Kidney epithelial cell (primary cell): ENCODE data around the gene METTL25. TPM values are rescaled to one million over a fixed set of nuclear protein-coding genes. Genes with fewer than 3 reads are reported as not detected.

Experiments
- DNase-seq: peaks from one replicate; pipeline ENCODE4 v3.0.0-alpha.2; 2010; ENCODE audit warnings: low read depth
- H3K27me3 ChIP-seq: 2 replicates; pipeline ENCODE4 v1.6.0; 2011; ENCODE audit warnings: low read length; ENCODE audit not compliant: control insufficient read depth, insufficient read depth
- H3K36me3 ChIP-seq: 2 replicates; pipeline ENCODE4 v1.5.1; 2011; ENCODE audit warnings: low read length; ENCODE audit not compliant: control insufficient read depth, insufficient read depth
- H3K4me3 ChIP-seq: 2 replicates; pipeline ENCODE4 v1.5.1; 2011; ENCODE audit warnings: low read depth, mild to moderate bottlenecking, control low read depth, low read length
- total RNA-seq: library from RNA; depleted of rRNA; stranded (reverse); fragments of >200 nt; gene quantifications from 2 replicates; pipeline ENCODE4 v1.2.3, GENCODE V29; 2015
- TF ChIP-seq, protein P1 (sequence below): IDR thresholded peaks from 2 replicates; pipeline ENCODE4 v1.5.1; 2011; ENCODE audit warnings: mild to moderate bottlenecking, moderate library complexity, low read length, control low read depth, inconsistent platforms; ENCODE audit not compliant: insufficient read depth, poor library complexity, severe bottlenecking

Gene METTL25
- total RNA-seq, 1 donor from 2014 or later, result 5.3 TPM

DNA sequence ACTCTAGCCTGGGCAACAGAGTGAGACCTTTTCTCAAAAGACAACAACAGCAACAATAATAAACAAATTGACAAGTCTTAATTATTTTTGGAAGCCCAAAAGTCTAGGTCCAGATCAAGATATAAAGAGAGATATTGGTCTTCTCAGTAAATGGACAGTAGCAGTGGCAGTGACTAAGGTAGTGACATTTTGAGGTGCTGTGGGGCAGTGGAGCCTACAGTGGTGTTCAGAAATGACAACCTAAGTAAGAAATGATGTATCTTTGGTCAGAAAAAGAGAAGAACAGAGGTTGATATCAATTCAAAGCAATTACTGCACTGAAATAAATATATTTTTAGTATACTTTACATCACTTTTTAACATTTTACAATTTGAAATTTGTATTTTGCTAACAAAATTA, 20.7 kb downstream of the METTL25 start:
- no peak for DNase-seq
- no peak overlapping the region for H3K4me3 ChIP-seq
- TF ChIP-seq, protein P1, sequence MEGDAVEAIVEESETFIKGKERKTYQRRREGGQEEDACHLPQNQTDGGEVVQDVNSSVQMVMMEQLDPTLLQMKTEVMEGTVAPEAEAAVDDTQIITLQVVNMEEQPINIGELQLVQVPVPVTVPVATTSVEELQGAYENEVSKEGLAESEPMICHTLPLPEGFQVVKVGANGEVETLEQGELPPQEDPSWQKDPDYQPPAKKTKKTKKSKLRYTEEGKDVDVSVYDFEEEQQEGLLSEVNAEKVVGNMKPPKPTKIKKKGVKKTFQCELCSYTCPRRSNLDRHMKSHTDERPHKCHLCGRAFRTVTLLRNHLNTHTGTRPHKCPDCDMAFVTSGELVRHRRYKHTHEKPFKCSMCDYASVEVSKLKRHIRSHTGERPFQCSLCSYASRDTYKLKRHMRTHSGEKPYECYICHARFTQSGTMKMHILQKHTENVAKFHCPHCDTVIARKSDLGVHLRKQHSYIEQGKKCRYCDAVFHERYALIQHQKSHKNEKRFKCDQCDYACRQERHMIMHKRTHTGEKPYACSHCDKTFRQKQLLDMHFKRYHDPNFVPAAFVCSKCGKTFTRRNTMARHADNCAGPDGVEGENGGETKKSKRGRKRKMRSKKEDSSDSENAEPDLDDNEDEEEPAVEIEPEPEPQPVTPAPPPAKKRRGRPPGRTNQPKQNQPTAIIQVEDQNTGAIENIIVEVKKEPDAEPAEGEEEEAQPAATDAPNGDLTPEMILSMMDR, result no peak
- no peaks in the 10 kb centered on the region for H3K36me3 ChIP-seq
- no peaks in the 10 kb centered on the region for H3K27me3 ChIP-seq

DNA sequence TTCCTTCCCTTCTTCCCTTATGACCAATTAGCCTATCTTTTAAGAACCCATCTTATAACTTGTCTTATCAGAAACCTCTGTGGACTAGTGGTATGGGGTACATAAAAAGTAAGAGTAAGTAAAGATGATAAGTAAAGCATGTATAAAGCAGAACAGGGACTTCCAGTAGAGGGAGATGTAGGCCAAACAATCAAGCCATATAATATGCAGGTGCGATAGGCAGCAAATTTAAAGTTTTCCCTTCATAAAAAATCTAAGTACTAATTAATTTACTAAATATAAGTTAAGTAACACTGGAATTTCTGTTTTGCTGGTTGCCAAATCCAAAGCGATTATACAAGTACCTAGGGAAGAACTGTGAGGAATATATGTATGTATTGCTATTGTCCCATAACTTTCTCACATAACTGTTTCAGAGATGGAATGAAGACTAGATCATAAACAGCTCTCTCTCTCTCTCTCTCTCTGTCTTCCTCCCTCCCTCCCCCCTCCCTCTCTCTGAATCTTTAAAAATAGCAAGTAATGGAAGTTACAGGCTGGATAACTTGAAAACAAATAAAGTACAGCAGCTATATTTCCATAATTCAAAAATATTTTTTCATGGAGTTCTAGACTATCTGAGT, 25.7 kb downstream of the METTL25 start:
- H3K27me3 ChIP-seq, result no peaks in the 10 kb centered on the region

DNA sequence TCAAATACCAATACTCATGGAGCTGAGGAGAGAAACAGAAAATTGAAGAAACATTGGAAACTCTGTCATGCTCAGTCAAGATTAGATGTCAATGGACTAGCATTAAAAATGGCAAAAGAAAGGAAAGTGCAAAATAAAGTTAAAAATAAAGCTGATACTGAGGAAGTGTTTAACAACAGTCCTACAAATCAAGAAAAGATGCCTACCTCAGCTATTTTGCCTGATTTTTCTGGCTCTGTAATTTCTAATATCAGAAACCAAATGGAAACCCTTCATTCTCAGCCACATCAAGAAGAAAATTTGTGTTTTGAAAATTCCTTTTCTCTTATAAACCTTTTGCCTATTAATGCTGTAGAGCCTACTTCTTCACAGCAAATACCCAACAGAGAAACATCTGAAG, 40.5 kb downstream of the METTL25 start:
- Histone ChIP-seq H3K36me3 (no peaks in the 10 kb centered on the region), H3K4me3 (no peak overlapping the region), H3K27me3 (no peaks in the 10 kb centered on the region)
- no peak for DNase-seq
- TF ChIP-seq, protein P1, result no peak

More for the DNA sequence above, 25.7 kb downstream of the METTL25 start:
- Histone ChIP-seq H3K36me3 (no peaks in the 10 kb centered on the region), H3K4me3 (no peak overlapping the region)
- DNase-seq, result no peak
- TF ChIP-seq, protein P1, result peak; percentile 53

DNA sequence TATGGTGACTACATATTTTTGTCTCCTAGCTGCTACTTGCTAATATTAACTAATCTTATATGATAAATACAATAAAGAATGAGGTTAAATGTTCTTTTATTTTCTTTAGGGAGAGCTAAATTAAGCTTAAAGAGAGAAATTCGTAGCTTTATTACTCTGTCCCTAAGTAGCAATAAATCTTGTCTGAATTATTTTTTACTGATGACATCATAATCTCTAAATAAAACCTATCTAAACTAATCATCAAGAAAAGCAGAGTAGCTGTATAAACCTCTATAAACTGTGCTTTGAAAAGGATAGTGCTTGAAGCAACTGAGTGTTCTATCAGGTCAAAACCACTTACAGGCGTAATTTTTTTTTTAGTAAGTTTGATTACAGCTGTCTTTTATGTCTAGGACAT, 42.5 kb downstream of the METTL25 start:
- no peak overlapping the region for H3K4me3 ChIP-seq
- TF ChIP-seq, protein P1, result no peak
- no peaks in the 10 kb centered on the region for H3K36me3 ChIP-seq
- no peak for DNase-seq
- H3K27me3 ChIP-seq, result no peaks in the 10 kb centered on the region

DNA sequence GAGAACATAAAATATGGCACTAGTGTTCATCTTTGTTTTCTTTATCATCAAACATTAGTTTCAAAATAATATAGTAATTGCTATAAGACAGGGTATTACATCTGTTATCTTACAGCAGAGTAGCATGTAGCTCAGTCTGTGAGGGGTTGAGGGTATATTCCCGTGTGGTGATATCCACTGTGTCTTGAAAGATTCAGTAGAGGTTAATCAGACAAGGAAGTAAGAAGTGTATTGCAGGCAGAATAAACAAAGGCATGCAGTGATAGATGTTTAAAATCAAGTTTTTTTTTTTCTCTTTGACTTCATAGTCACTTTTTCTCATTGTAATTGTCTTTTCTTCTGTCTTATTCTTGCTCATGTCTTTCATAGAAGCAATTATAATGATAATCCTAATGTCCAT, 48.3 kb downstream of the METTL25 start:
- no peaks in the 10 kb centered on the region for H3K36me3 ChIP-seq
- no peak overlapping the region for H3K4me3 ChIP-seq
- no peak for DNase-seq
- H3K27me3 ChIP-seq, result no peaks in the 10 kb centered on the region
- TF ChIP-seq, protein P1, result no peak

DNA sequence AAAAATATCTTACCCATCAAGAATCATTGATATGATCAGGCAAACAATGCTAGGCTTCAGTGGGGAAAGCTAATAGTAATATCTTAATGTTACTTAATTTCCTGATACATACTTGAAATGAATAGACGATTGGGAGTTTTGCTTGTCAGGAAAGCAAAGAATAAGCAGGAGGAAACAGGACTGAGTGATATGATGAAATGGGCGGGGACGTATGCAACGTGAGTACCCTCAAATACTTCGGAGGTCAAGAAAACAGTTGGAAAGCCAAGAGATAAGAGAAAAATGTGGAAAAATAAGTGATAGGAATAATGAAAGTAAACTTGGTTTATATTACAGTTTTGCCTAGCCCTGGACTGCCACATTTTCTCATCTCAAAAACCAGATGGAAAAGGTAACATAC, 49.2 kb downstream of the METTL25 start:
- TF ChIP-seq, protein P1, result no peak
- Histone ChIP-seq H3K36me3 (no peaks in the 10 kb centered on the region), H3K4me3 (no peak overlapping the region), H3K27me3 (no peaks in the 10 kb centered on the region)
- DNase-seq, result no peak
